ENCODE data around the gene COL8A2.

The COL8A2 gene

GRCh38 chr1:36111151-36111550 lies 13.9 kb downstream of the COL8A2 start:
- no peak for DNase-seq (ENCODE audit: low read depth)
- no peak overlapping the region for H3K4me3 ChIP-seq (ENCODE audit: low read length)
- TF ChIP-seq, protein P1, sequence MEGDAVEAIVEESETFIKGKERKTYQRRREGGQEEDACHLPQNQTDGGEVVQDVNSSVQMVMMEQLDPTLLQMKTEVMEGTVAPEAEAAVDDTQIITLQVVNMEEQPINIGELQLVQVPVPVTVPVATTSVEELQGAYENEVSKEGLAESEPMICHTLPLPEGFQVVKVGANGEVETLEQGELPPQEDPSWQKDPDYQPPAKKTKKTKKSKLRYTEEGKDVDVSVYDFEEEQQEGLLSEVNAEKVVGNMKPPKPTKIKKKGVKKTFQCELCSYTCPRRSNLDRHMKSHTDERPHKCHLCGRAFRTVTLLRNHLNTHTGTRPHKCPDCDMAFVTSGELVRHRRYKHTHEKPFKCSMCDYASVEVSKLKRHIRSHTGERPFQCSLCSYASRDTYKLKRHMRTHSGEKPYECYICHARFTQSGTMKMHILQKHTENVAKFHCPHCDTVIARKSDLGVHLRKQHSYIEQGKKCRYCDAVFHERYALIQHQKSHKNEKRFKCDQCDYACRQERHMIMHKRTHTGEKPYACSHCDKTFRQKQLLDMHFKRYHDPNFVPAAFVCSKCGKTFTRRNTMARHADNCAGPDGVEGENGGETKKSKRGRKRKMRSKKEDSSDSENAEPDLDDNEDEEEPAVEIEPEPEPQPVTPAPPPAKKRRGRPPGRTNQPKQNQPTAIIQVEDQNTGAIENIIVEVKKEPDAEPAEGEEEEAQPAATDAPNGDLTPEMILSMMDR (conservative IDR thresholded peaks at IDR 0.05; ENCODE audit: low read length), result no peak

DNA sequence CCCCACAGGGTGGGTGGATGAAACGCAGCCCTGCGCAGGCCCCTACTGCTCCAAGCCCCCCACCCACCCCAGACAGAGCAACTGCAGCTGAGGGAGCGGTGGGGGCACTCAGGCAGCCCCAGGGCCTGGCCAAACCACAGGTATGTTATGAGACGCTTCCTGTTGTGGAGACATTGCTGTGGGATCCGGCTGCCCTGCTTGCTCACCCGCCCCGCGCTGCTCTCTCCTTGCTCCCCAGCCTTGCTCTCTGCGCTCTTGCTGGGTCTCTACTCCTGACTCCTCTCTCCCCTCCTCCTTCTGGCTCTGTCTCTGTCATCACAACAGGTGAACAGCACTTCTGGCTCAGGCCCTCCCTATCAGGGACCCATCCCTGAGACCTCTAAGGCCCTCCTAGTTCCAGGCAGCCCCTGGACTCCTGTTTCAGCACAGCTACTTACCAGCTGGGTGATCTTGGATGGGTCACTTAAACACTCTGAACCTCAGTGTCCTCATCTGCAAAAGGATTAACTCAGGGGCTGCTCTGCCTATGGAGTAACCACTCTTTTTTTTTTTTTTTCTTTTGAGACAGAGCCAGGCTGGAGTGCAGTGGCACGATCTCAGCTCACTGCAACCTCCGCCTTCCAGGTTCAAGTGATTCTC lies 15.9 kb downstream of the COL8A2 start:
- DNase-seq (ENCODE audit: low read depth), result peak; percentile 88
- TF ChIP-seq, protein P1 (conservative IDR thresholded peaks at IDR 0.05; ENCODE audit: low read length), result no peak

GRCh38 chr1:36108314-36108713 lies 16.7 kb downstream of the COL8A2 start:
- peak; percentile 75 for DNase-seq (ENCODE audit: low read depth)
- H3K4me3 ChIP-seq (ENCODE audit: low read length), result no peak overlapping the region
- TF ChIP-seq, protein P1 (conservative IDR thresholded peaks at IDR 0.05; ENCODE audit: low read length), result no peak

More for the DNA sequence above, 15.9 kb downstream of the COL8A2 start:
- no peak overlapping the region for H3K4me3 ChIP-seq (ENCODE audit: low read length)

DNA sequence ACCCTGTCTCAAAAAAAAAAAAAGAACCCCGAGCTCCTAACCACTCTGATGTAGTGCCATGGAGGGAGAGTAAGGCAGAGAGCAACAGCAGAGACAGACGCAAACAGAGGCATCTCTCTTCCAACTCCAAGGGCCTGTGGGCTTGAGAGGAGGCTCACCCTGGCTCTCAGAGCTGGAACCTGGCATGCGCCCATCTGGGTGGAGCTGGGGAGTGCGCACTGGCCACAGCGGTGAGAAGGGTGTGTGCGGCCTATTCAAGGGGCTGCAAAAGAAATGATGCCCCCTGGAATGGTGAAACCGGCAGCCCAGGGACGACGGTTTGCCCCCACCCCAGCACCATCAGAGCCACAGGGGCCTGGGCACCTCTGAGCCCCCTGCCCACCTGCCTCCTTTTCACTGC lies 17.6 kb downstream of the COL8A2 start:
- H3K4me3 ChIP-seq (ENCODE audit: low read length), result no peak overlapping the region
- TF ChIP-seq, protein P1 (conservative IDR thresholded peaks at IDR 0.05; ENCODE audit: low read length), result no peak
- no peak for DNase-seq (ENCODE audit: low read depth)

DNA sequence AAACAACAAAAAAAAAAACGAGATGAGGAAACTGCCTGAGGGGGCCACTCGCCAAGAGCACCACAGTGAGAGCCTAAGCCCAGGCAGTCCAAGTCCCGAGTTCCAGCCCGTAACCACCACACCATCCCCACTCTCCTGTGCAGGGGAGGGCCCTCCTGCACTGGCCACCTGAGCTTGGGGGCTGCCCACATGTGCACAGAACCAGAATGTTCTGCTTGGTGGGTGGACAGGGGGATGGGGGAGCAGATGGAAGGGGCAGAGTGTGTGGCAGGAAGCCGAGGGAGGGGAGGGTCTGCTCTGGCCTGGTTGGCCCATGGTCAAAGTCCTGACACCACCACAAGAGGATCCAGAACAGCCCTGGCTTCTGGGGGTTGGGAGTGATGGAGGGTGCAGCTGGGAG lies 18.8 kb downstream of the COL8A2 start:
- DNase-seq (ENCODE audit: low read depth), result no peak
- TF ChIP-seq, protein P1 (conservative IDR thresholded peaks at IDR 0.05; ENCODE audit: low read length), result no peak
- no peak overlapping the region for H3K4me3 ChIP-seq (ENCODE audit: low read length)

DNA sequence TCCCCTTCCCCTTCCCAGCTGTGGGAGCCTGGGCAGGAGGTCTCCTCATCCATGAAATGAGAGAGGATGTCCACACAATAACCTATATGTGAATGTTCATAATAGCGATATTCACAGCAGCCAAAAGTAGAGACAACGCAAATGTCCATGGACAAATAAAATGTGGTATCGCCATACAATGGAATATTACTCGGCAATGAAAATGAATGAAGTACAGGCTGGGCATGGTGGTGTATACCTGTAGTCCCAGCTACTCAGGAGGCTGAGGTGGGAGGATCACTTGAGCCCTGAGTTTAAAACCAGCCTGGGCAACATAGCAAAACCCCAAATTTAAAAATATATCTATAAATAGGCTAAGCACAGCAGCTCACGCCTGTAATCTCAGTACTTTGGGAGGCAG lies 23.5 kb downstream of the COL8A2 start:
- DNase-seq (ENCODE audit: low read depth), result no peak
- H3K4me3 ChIP-seq (ENCODE audit: low read length), result no peak overlapping the region
- TF ChIP-seq, protein P1 (conservative IDR thresholded peaks at IDR 0.05; ENCODE audit: low read length), result no peak

DNA sequence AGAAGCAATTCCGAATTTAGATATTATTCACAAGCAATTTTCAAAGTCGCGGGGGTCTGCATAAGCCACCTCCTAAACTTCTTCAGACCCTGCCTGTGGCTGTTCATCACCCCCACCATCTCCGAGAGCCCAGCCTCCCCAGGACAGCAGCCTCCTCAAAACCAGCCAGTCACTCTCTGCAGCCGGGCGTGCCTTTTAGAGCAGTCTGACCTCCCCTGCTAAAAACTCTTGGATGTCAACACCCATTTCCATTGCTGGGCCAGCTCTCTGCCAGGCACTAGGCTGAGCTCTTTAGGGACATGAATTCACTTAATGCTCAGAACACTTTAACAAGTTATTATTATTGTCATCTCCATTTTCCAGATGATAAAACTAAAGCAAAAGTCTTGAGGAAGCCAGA lies 24.6 kb downstream of the COL8A2 start:
- TF ChIP-seq, protein P1 (conservative IDR thresholded peaks at IDR 0.05; ENCODE audit: low read length), result no peak
- no peak overlapping the region for H3K4me3 ChIP-seq (ENCODE audit: low read length)
- no peak for DNase-seq (ENCODE audit: low read depth)

All from AG10803 (cell line).